ENCODE measurements around the gene GNGT1.

GNGT1 gene

DNA sequence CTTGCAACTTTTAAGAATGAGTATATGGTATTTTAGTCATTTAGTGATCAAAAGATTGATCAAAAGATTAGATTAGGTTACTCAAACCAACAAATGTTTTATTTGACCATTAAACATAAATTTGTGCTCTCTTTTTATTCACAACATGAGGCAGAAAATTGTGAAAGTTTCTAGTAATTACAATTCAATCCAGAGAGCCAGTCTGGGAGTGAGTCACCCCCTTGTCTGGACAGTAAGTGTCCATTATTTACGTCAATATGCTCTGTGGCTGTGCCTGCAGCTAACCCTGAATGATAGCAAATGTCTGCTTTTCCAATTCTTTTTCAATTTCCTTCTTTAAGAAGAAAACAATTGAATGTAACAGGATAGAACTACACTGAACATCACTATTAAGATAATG is 43.1 kb downstream of the GNGT1 start:
- Histone ChIP-seq H2BK12ac (ENCODE audit: low read length) (no peak overlapping the region), H3K27ac (replicated peaks; ENCODE audit: low read length) (no peak overlapping the region), H2BK5ac (ENCODE audit: low read length) (no peak overlapping the region), H2AK5ac (ENCODE audit: low read depth, low read length) (no peak overlapping the region), H3K4me1 (ENCODE audit: control insufficient read depth in 2 of 2, insufficient read depth in 1 of 2, low read depth in 1 of 2, low read length in 2 of 2) (no peaks in the 10 kb centered on the region), H3K23ac (ENCODE audit: low read depth, low read length, poor library complexity) (no peak overlapping the region), H3K4me2 (ENCODE audit: insufficient read depth, low read length, poor library complexity, severe bottlenecking) (no peak overlapping the region), H3K14ac (ENCODE audit: low read length) (no peak overlapping the region), H3K79me1 (ENCODE audit: low read depth, low read length) (no peaks in the 10 kb centered on the region), H3K4me3 (ENCODE audit: low read length in 2 of 2) (no peak overlapping the region), H3K9ac (ENCODE audit: low read depth, low read length, poor library complexity) (no peak overlapping the region), H2BK15ac (ENCODE audit: low read length) (no peak overlapping the region), H3K36me3 (replicated peaks in 1 of 2; ENCODE audit: control insufficient read depth in 2 of 2, insufficient read depth in 2 of 2, low read length in 2 of 2) (no peaks in the 10 kb centered on the region), H3K27me3 (ENCODE audit: control insufficient read depth in 3 of 3, insufficient read depth in 3 of 3, low read depth in 1 of 3, low read length in 3 of 3) (no peaks in the 10 kb centered on the region), H2AFZ (ENCODE audit: low read length) (no peak overlapping the region), H3K18ac (ENCODE audit: low read length) (no peak overlapping the region), H2BK120ac (ENCODE audit: low read depth, low read length) (no peak overlapping the region), H4K91ac (ENCODE audit: low read depth, low read length, poor library complexity) (no peak overlapping the region), H3K9me3 (replicated peaks in 1 of 2; ENCODE audit: control insufficient read depth in 2 of 2, insufficient read depth in 1 of 2, low read depth in 1 of 2, low read length in 2 of 2) (no peaks in the 10 kb centered on the region), H3K4ac (ENCODE audit: low read length) (no peak overlapping the region), H4K8ac (ENCODE audit: low read depth, low read length) (no peak overlapping the region)
- no CpG with 5 or more reads among the region's 1 CpG for WGBS, 2 donors (ENCODE audit: extremely low coverage in 2 of 2, insufficient read length in 2 of 2, insufficient replicate concordance in 1 of 2)
- DNase-seq (ENCODE audit: low spot score) = no peak

DNA sequence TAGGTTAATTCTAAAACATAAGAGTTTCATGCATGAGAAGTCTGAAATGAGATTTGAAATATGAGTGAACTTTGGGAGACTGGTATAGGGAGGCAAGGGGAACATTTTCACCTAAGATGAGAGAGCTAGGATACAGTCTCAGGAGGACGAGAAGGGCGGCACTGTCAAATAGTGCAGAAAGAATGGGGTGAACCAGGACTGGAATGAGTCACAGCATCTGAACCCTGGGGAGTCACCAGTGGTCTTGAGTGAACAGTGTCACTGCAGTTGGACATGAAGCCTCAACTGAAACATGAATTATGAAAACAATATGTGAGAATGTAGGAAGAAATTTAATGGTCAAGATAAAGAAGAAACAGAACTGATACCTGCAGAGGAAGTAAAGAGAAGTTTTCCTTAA is 48.9 kb downstream of the GNGT1 start:
- H3K14ac ChIP-seq (ENCODE audit: low read length) = no peak overlapping the region
- no peak overlapping the region for H3K4ac ChIP-seq (ENCODE audit: low read length)
- H2AFZ ChIP-seq (ENCODE audit: low read length) = no peak overlapping the region
- H2AK5ac ChIP-seq (ENCODE audit: low read depth, low read length) = no peak overlapping the region
- no peak overlapping the region for H3K9ac ChIP-seq (ENCODE audit: low read depth, low read length, poor library complexity)
- WGBS, 2 donors (ENCODE audit: extremely low coverage in 2 of 2, insufficient read length in 2 of 2, insufficient replicate concordance in 1 of 2) = no CpG with 5 or more reads among the region's 2 CpGs
- H3K18ac ChIP-seq (ENCODE audit: low read length) = no peak overlapping the region
- no peak for DNase-seq (ENCODE audit: low spot score)
- no peak overlapping the region for H3K4me3 ChIP-seq (ENCODE audit: low read length in 2 of 2)
- H3K9me3 ChIP-seq (replicated peaks in 1 of 2; ENCODE audit: control insufficient read depth in 2 of 2, insufficient read depth in 1 of 2, low read depth in 1 of 2, low read length in 2 of 2) = no peaks in the 10 kb centered on the region
- H2BK15ac ChIP-seq (ENCODE audit: low read length) = no peak overlapping the region
- no peak overlapping the region for H3K27ac ChIP-seq (replicated peaks; ENCODE audit: low read length)
- no peaks in the 10 kb centered on the region for H3K36me3 ChIP-seq (replicated peaks in 1 of 2; ENCODE audit: control insufficient read depth in 2 of 2, insufficient read depth in 2 of 2, low read length in 2 of 2)
- no peak overlapping the region for H4K8ac ChIP-seq (ENCODE audit: low read depth, low read length)
- H3K79me1 ChIP-seq (ENCODE audit: low read depth, low read length) = no peaks in the 10 kb centered on the region
- no peak overlapping the region for H2BK120ac ChIP-seq (ENCODE audit: low read depth, low read length)
- no peak overlapping the region for H4K91ac ChIP-seq (ENCODE audit: low read depth, low read length, poor library complexity)
- H2BK12ac ChIP-seq (ENCODE audit: low read length) = no peak overlapping the region
- no peak overlapping the region for H3K23ac ChIP-seq (ENCODE audit: low read depth, low read length, poor library complexity)
- H3K4me2 ChIP-seq (ENCODE audit: insufficient read depth, low read length, poor library complexity, severe bottlenecking) = no peak overlapping the region
- H3K27me3 ChIP-seq (ENCODE audit: control insufficient read depth in 3 of 3, insufficient read depth in 3 of 3, low read depth in 1 of 3, low read length in 3 of 3) = no peaks in the 10 kb centered on the region
- H3K4me1 ChIP-seq (ENCODE audit: control insufficient read depth in 2 of 2, insufficient read depth in 1 of 2, low read depth in 1 of 2, low read length in 2 of 2) = no peaks in the 10 kb centered on the region
- no peak overlapping the region for H2BK5ac ChIP-seq (ENCODE audit: low read length)

DNA sequence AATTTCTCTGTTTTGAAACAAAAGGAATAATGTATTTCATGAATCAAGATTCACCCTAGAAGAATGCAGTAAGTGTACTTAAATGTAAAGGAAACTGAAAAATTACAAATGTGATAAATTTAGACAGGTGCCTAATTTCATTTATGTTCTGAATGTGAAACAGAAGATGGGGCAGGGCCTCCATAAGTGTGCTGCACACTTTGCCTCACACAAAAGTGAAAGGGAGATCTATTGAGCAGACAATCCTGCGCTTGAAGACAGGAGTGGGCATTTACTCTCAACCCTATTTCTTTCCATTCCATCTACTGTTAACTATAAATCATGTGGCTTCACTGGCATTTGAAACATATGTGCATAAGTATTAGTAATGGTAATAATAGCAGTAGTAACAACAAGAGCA is 51.4 kb downstream of the GNGT1 start:
- WGBS, 2 donors (ENCODE audit: extremely low coverage in 2 of 2, insufficient read length in 2 of 2, insufficient replicate concordance in 1 of 2) = no CpG with 5 or more reads among the region's 1 CpG
- H2AFZ ChIP-seq (ENCODE audit: low read length) = no peak overlapping the region
- no peak for DNase-seq (ENCODE audit: low spot score)
- H3K9ac ChIP-seq (ENCODE audit: low read depth, low read length, poor library complexity) = no peak overlapping the region
- H3K4ac ChIP-seq (ENCODE audit: low read length) = no peak overlapping the region
- no peak overlapping the region for H2BK5ac ChIP-seq (ENCODE audit: low read length)
- no peak overlapping the region for H3K4me2 ChIP-seq (ENCODE audit: insufficient read depth, low read length, poor library complexity, severe bottlenecking)
- H3K4me1 ChIP-seq (ENCODE audit: control insufficient read depth in 2 of 2, insufficient read depth in 1 of 2, low read depth in 1 of 2, low read length in 2 of 2) = no peaks in the 10 kb centered on the region
- no peak overlapping the region for H3K23ac ChIP-seq (ENCODE audit: low read depth, low read length, poor library complexity)
- no peaks in the 10 kb centered on the region for H3K79me1 ChIP-seq (ENCODE audit: low read depth, low read length)
- no peak overlapping the region for H3K14ac ChIP-seq (ENCODE audit: low read length)
- no peaks in the 10 kb centered on the region for H3K36me3 ChIP-seq (replicated peaks in 1 of 2; ENCODE audit: control insufficient read depth in 2 of 2, insufficient read depth in 2 of 2, low read length in 2 of 2)
- no peak overlapping the region for H3K27ac ChIP-seq (replicated peaks; ENCODE audit: low read length)
- H3K9me3 ChIP-seq (replicated peaks in 1 of 2; ENCODE audit: control insufficient read depth in 2 of 2, insufficient read depth in 1 of 2, low read depth in 1 of 2, low read length in 2 of 2) = no peaks in the 10 kb centered on the region
- H3K27me3 ChIP-seq (ENCODE audit: control insufficient read depth in 3 of 3, insufficient read depth in 3 of 3, low read depth in 1 of 3, low read length in 3 of 3) = no peaks in the 10 kb centered on the region
- H3K4me3 ChIP-seq (ENCODE audit: low read length in 2 of 2) = no peak overlapping the region
- H2BK12ac ChIP-seq (ENCODE audit: low read length) = no peak overlapping the region
- H2AK5ac ChIP-seq (ENCODE audit: low read depth, low read length) = no peak overlapping the region
- no peak overlapping the region for H4K8ac ChIP-seq (ENCODE audit: low read depth, low read length)
- H2BK15ac ChIP-seq (ENCODE audit: low read length) = no peak overlapping the region
- no peak overlapping the region for H4K91ac ChIP-seq (ENCODE audit: low read depth, low read length, poor library complexity)
- H2BK120ac ChIP-seq (ENCODE audit: low read depth, low read length) = no peak overlapping the region
- H3K18ac ChIP-seq (ENCODE audit: low read length) = no peak overlapping the region

DNA sequence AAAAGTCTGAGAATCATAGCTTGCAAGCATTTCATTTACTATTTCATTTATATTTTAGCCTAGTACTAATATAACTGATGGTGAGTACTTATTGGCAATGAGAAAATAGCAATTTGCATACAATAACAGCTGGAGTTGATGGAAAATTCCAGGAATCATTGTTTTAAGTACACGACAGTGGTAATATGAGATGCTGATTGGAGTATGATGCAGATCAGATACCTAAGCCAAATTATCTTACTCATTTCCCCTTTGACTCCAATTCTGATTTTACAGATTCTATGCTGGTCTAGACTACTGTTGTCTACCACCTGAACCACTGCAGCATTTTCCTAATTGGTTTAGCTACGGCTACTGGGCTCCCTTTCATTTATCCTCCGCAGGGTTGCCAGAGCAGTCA is 51.8 kb downstream of the GNGT1 start:
- no peak overlapping the region for H4K8ac ChIP-seq (ENCODE audit: low read depth, low read length)
- H3K4me3 ChIP-seq (ENCODE audit: low read length in 2 of 2) = no peak overlapping the region
- no peak overlapping the region for H3K18ac ChIP-seq (ENCODE audit: low read length)
- no CpG with 5 or more reads among the region's 3 CpGs for WGBS, 2 donors (ENCODE audit: extremely low coverage in 2 of 2, insufficient read length in 2 of 2, insufficient replicate concordance in 1 of 2)
- no peaks in the 10 kb centered on the region for H3K9me3 ChIP-seq (replicated peaks in 1 of 2; ENCODE audit: control insufficient read depth in 2 of 2, insufficient read depth in 1 of 2, low read depth in 1 of 2, low read length in 2 of 2)
- H2BK12ac ChIP-seq (ENCODE audit: low read length) = no peak overlapping the region
- H3K27ac ChIP-seq (replicated peaks; ENCODE audit: low read length) = no peak overlapping the region
- no peaks in the 10 kb centered on the region for H3K79me1 ChIP-seq (ENCODE audit: low read depth, low read length)
- no peak overlapping the region for H2AFZ ChIP-seq (ENCODE audit: low read length)
- no peak overlapping the region for H2BK5ac ChIP-seq (ENCODE audit: low read length)
- no peaks in the 10 kb centered on the region for H3K27me3 ChIP-seq (ENCODE audit: control insufficient read depth in 3 of 3, insufficient read depth in 3 of 3, low read depth in 1 of 3, low read length in 3 of 3)
- no peak overlapping the region for H2AK5ac ChIP-seq (ENCODE audit: low read depth, low read length)
- H3K23ac ChIP-seq (ENCODE audit: low read depth, low read length, poor library complexity) = no peak overlapping the region
- H2BK120ac ChIP-seq (ENCODE audit: low read depth, low read length) = no peak overlapping the region
- no peak overlapping the region for H3K4ac ChIP-seq (ENCODE audit: low read length)
- no peak overlapping the region for H2BK15ac ChIP-seq (ENCODE audit: low read length)
- H3K9ac ChIP-seq (ENCODE audit: low read depth, low read length, poor library complexity) = no peak overlapping the region
- H3K4me1 ChIP-seq (ENCODE audit: control insufficient read depth in 2 of 2, insufficient read depth in 1 of 2, low read depth in 1 of 2, low read length in 2 of 2) = no peaks in the 10 kb centered on the region
- no peak overlapping the region for H3K14ac ChIP-seq (ENCODE audit: low read length)
- H3K36me3 ChIP-seq (replicated peaks in 1 of 2; ENCODE audit: control insufficient read depth in 2 of 2, insufficient read depth in 2 of 2, low read length in 2 of 2) = no peaks in the 10 kb centered on the region
- H3K4me2 ChIP-seq (ENCODE audit: insufficient read depth, low read length, poor library complexity, severe bottlenecking) = no peak overlapping the region
- no peak for DNase-seq (ENCODE audit: low spot score)
- no peak overlapping the region for H4K91ac ChIP-seq (ENCODE audit: low read depth, low read length, poor library complexity)

All from neuronal stem cell (in vitro differentiated cells).